ENCODE results near the gene TNFRSF1A.

The TNFRSF1A gene

DNA sequence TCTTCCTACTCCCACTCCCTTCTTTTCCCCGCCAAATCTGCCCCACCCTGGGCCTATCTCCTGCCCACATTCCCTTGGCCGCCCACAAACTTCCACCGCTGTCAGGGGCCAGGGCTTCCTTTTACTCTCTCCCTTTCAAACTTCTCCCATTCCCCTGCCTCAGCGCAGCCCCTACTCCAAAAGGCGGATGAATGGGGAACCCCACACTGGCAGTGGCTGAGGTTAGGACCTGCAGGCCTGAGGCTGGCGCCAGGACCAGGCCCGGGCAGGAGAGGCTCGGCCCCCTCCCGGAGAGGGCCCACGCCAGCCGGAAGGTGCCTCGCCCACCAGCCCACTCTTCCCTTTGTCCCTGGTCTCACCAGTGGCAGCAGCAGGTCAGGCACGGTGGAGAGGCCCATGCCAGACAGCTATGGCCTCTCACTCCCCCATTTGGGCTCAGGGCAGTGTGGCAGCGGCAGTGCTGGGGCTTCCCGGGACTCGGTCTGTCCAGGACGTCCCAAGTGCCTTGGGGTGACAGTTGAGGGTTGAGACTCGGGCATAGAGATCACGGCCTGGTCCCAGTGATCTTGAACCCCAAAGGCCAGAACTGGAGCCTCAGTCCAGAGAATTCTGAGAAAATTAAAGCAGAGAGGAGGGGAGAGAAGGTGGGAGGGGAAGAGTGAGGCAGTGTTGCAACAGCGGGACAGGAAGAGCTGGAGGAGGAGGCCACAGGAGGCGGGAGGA is at the start of gene TNFRSF1A:
TSS of gene TNFRSF1A (minus strand) at position 660 of the 723 bp plus-strand sequence. CDS start at position 398, 262 bp downstream.
- DNase-seq (ENCODE audit: low read depth), result no peak

DNA sequence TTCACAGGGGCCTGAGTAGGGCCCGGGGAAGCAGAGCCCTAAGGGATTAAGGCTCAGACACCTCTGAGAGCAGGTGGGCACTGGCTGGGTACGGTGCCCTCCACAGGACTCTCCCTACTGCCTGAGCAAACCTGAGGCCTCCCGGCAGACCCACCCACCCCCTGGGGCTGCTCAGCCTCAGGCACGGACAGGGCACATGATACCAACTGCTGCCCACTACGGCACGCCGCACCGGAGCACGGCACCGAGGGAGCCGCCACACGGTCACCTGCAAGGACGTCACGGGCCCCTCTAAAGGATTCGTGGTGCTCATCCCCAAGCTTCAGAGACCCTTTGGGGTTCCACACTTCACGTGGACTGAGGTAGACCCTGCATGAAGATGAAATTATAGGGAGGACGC is 49.1 kb upstream of the TNFRSF1A start:
- DNase-seq (ENCODE audit: low read depth), result no peak

DNA sequence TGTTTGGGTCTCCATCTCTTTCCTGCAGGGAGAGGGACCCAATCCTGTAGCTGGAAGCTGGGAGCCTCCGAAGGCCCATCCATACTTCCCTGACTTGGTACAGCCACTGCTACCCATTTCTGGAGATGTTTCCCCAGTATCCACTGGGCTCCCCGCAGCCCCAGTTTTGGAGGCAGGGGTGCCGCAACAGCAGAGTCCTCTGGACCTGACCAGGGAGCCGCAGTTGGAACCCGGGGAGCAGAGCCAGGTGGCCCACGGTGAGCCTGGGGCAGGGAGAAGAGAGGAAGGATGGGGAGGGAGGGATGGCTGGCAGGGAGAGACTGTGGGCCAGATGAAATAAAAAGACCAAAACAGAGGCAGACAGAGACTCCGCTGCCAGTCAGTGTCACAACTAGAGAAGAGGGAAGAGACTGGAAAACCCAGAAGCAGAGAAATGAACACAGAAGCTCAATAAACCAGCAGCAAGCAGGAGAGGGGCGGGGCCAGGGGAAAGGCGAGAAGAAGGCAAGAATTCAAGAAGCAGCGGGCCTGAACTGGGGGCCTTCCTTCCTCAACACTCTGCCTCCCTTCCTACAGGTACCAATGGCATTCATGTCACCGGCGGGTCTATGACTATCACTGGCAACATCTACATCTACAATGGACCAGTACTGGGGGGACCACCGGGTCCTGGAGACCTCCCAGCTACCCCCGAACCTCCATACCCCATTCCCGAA is 48.4 kb upstream of the TNFRSF1A start:
- no peak for DNase-seq (ENCODE audit: low read depth)

- no peak for DNase-seq (ENCODE audit: low read depth)
Observed at GRCh38 chr12:6387541-6387940, 45.7 kb upstream of the TNFRSF1A start.

DNA sequence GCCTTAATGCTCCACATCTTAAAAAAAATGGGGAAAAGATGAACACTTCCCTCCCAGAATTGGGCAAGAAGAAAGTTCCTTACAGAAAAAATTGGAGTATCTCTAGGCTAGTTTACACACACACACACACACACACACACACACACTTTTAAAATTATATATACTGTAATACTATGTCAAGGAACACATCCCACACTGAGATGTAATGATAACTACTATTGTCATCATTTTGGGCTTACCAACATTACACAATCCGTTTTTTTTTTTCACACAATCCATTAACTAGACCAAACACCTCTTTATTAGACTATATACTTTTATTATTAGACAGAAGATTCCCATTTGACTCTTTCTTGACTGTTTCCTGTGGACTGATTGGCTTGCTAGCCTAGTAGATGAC is 44.6 kb upstream of the TNFRSF1A start:
- no peak for DNase-seq (ENCODE audit: low read depth)

GRCh38 chr12:6386038-6386437 is 44.2 kb upstream of the TNFRSF1A start:
- DNase-seq (ENCODE audit: low read depth), result no peak

- DNase-seq (ENCODE audit: low read depth), result no peak
Observed at GRCh38 chr12:6384499-6385436, 42.9 kb upstream of the TNFRSF1A start.

DNA sequence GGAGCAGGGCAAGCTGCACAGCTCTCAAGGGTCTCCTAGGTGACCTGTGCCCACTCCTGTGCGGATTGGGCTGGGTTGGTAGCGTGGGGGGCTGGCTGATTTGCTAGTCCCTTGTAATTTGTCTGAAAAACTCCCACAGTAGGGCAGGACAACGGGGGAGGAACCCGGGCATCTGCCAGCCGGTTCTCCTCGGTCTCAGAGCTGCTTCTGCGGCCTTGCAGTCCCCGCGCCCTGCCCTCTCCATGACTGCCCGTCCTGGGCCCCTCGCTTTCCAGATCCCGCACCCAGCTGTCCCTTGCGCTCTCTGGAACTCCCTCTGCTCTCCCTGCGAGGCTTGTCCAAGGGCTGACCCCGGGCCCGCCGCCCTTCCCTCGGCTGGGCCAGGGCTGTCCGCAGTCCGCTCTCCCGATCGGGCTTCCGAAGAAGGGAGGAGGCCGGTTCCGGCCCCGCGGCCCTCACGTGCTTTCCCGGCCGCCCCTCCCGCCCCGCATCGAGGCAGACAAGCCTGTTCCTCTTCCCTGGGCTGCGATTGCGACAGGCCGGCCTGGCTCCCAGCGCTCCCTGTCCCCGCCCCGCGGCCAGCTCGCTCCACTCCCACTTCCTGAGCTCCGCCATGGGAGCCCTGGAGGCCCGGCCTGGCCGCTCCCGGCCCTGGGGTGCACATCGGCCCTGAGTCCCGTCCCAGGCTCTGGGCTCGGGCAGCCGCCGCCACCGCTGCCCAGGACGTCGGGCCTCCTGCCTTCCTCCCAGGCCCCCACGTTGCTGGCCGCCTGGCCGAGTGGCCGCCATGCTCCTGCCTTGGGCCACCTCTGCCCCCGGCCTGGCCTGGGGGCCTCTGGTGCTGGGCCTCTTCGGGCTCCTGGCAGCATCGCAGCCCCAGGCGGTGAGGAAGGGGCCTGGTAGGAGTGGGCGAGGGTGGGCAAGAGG is 42.0 kb upstream of the TNFRSF1A start, which contains the start of gene LTBR:
TSS of gene LTBR (plus strand) at position 591 of the 927 bp plus-strand sequence. CDS start at position 788, 197 bp downstream.
- DNase-seq (ENCODE audit: low read depth), result no peak

DNA sequence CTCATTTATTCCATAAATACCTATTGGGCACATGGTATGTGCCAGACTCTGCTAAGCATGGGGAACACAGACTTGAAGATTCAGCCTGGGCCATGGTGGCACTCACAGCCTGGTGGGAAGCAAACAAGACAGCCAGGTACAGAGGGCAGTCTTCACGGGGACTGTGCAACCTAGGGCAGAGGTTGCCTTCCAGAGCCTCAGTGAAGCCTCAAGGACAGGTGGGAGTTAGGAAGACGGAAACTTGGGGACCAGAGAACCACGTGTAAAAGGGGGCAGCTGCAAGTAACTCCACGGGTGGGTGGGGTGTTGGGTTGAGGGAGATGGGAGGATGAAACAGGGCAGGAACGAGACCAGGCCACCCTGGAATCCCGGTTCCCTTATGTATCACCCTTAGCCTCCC is 41.1 kb upstream of the TNFRSF1A start:
- DNase-seq (ENCODE audit: low read depth), result no peak

- no peak for DNase-seq (ENCODE audit: low read depth)
Observed at GRCh38 chr12:6382371-6382770, 40.5 kb upstream of the TNFRSF1A start.

DNA sequence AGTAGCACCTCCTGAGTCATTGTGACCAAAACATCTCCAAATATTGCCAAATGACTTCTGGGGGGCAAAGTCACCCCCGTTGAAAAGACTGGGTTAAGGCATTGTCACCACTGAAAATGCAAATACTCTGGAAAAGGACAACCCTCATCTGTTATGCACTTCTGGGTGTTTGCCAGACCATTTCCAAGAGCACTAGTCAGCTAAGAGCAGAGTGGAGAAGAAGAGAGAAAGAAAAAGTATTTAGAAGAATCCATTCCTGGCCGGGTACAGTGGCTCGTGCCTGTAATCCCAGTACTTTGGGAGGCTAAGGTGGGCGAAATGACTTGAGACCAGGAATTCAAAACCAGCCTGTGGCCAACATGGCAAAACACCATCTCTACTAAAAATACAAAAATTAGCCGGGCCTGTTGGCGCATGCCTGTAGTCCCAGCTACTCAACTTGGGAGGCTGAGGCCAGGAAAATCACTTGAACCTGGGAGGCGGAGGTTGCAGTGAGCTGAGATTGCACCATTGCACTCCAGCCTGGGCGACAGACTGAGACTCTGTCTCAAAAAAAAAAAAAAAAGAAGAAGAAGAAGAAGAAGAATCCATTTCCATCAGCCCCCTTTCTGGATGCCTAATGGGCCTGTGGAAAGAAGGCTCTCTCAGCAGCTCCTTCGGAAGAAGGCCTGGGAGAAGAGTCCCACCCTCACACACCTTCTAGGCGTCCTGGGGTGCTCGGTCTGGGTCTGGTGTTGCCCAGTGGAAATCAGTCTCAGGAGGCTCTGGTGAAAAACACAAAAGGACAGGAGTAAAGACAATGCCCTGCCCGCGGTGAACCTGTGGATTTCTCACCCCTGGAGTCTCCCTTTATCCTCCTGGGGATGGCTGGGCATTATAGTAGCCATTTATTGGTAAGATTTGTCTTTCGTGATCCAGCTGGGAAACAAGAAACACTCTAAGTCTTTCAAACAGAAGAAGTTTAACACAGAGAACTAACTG is 38.6 kb upstream of the TNFRSF1A start:
- DNase-seq (ENCODE audit: low read depth), result no peak

GRCh38 chr12:6378709-6379472 is 37.0 kb upstream of the TNFRSF1A start:
- no peak for DNase-seq (ENCODE audit: low read depth)

GRCh38 chr12:6377667-6377994 is 35.8 kb upstream of the TNFRSF1A start:
- DNase-seq (ENCODE audit: low read depth), result no peak

DNA sequence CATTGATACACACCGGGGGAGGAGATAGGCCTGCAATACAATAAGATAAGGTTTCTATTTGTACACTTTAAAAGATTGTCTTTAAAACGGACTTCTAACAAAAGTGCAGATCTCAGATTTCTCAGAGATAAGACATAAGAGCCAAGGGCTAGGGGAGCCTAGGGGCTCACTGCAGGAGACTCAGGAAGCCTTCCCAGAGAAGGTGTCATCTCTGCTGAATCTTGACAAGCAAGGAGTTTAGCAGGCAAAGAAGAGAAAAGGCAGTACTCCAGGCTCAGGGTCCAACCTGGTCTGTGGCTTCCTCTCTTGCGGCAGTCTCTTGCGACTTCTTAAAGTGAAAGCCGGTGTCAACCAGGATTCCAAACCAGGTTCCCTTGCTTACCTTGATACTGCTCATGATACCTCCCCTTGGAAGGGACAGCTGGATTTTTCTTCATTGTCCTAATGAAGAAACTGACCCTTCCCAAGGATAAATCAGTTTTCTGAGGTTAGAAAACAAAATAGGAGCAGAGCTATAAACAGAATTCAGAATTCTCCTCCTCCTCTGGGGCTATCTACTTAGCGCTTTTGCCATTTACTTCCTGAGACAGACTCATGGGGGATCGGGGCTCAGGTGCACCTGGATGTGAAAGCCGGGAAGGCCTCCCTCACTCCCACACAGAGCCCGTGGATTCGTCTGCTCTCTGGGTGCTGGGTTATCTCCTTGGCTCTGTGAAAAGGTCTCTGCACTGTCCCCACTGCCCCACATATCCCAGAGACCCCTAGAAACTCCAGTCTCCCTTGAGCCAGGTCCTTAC is 35.2 kb upstream of the TNFRSF1A start:
- no peak for DNase-seq (ENCODE audit: low read depth)

DNA sequence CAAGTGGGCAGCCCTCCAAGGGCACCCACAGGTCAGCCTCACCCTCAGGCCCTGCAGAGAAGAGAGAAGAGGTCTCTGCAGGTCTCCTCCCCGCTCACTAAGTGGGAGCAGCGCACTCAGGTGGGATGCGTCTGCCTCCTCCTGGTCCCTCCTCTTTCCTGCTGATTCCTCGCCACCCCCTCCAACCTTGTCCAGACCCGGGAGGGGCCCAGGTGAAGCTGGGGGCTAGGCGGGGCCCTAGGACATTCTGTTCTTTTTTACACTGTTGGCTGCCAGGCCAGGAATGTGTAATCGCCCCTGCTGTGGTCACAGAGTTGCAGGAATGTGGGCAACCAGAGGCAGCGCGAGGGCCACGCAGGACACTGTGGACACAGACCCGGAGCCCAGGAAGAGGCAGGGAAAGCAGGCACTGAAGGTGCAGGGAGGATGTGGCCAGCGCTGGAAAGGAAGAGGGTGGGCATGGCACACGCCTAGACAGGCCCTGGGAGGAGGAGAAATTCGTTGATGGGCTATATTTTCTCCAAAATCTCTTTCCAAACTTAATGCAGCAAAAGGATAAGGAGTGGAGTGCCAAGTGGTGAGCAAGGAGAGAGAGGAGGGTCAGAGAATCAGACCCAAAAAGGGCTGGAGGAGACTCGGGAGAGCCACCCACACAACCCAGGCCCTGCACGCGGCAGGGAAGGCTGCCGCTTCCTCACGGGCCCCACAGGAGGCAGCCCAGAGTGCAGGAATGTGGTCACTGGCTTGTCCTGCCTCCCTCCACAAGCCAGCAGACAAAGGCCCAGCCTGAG is 34.4 kb upstream of the TNFRSF1A start:
- DNase-seq (ENCODE audit: low read depth), result no peak

GRCh38 chr12:6375269-6376078 is 33.6 kb upstream of the TNFRSF1A start, which contains the start of gene SCNN1A:
TSS of gene SCNN1A (minus strand) at chr12:6375563. CDS start at chr12:6374783, 780 bp downstream.
- DNase-seq (ENCODE audit: low read depth), result no peak

DNA sequence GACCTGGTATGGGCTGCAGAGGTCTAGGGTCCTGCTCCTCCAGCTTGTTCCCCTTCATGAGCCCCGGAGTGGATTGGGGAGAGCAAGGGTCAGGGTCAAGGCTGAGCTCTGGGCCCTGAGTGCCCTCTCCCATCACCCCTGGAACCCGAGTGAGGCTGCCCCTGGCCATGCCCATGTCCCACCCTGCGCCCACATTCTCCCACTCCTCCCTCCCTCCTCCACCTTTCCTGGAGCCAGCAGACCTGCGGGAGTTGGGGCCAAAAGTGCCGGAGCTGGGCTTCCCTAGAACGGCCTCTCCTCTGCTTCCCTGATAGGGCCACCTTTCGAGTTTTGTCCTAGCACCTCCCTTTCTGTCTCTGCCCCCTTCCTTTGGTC is 32.9 kb upstream of the TNFRSF1A start:
- no peak for DNase-seq (ENCODE audit: low read depth)

All from stimulated activated CD8-positive, alpha-beta memory T cell treated with anti-CD3 and anti-CD28 coated beads, Interleukin-7, amount 100 ng/mL, for 24 hours (primary cell).